GM12864 (cell line): ENCODE results near the gene MBNL2.

Experiments used
- DNase-seq: peaks from one replicate; pipeline ENCODE4 v3.0.0-alpha.2; 2011; ENCODE audit warnings: low read depth
- H3K4me3 ChIP-seq: 2 replicates; pipeline ENCODE4 v1.5.1; 2011; ENCODE audit warnings: mild to moderate bottlenecking, low read depth, low read length, control low read depth
- CTCF ChIP-seq: IDR thresholded peaks from 2 replicates; pipeline ENCODE4 v1.5.1; 2011; ENCODE audit warnings: low read depth, mild to moderate bottlenecking, moderate library complexity, low read length, control low read depth, inconsistent platforms; ENCODE audit errors: missing control alignments

The MBNL2 gene

GRCh38 chr13:97286317-97287046 is 64.3 kb downstream of the MBNL2 start:
- DNase-seq = no peak
- H3K4me3 ChIP-seq = no peak overlapping the region
- TF ChIP-seq CTCF = no peak

DNA sequence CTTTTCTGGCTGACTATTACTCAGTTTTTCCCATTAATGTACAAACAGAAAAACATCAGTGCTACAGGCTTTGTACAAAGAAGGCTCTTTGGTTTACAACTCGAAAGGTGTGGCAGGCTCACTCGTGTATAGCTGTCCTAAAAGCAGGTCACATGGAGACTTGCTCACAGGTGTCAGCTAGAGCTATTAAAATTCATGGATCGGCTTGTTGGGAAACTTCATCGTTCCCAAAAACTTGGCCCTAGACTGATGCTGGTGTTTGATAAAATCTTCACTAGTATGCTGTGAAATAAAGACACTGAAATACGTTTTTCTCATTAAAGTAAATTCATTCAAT is 64.9 kb downstream of the MBNL2 start:
- no peak for DNase-seq
- no peak overlapping the region for H3K4me3 ChIP-seq
- TF ChIP-seq CTCF = no peak

- TF ChIP-seq CTCF = no peak
- H3K4me3 ChIP-seq = no peak overlapping the region
- no peak for DNase-seq
Observed at GRCh38 chr13:97288486-97288900, 66.4 kb downstream of the MBNL2 start.

- DNase-seq = no peak
- TF ChIP-seq CTCF = no peak
- H3K4me3 ChIP-seq = no peak overlapping the region
Observed at GRCh38 chr13:97289514-97290298, 67.6 kb downstream of the MBNL2 start.

GRCh38 chr13:97295283-97296182 is 73.4 kb downstream of the MBNL2 start:
- TF ChIP-seq CTCF = no peak
- no peak for DNase-seq
- H3K4me3 ChIP-seq = no peak overlapping the region

GRCh38 chr13:97296740-97297139 is 74.6 kb downstream of the MBNL2 start:
- TF ChIP-seq CTCF = no peak
- no peak for DNase-seq
- no peak overlapping the region for H3K4me3 ChIP-seq
